Mucosa of stomach (tissue), 1 donor: ENCODE data around the gene PTPRH.
"Not testable (repeated sequence)": the region's sequence is repeated elsewhere in the genome, so short reads cannot be mapped to it uniquely, and the experiment has no call there.

Source experiments
- H3K27me3 ChIP-seq: one replicate; pipeline ENCODE4 v1.7.0; 2013; ENCODE audit warnings: mild to moderate bottlenecking, low read length; ENCODE audit not compliant: control insufficient read depth, insufficient read depth
- H3K36me3 ChIP-seq: one replicate; pipeline ENCODE4 v1.7.0; 2013; ENCODE audit warnings: low read length; ENCODE audit not compliant: control insufficient read depth, insufficient read depth
- H3K4me1 ChIP-seq: one replicate; pipeline ENCODE4 v1.7.0; 2013; ENCODE audit warnings: mild to moderate bottlenecking, low read length; ENCODE audit not compliant: control insufficient read depth, insufficient read depth
- H3K4me3 ChIP-seq: one replicate; pipeline ENCODE4 v1.7.0; 2013; ENCODE audit warnings: low read length
- H3K9ac ChIP-seq: one replicate; pipeline ENCODE4 v1.7.0; 2013; ENCODE audit warnings: mild to moderate bottlenecking, low read length, moderate library complexity
- H3K9me3 ChIP-seq: one replicate; pipeline ENCODE4 v1.7.0; 2013; ENCODE audit warnings: mild to moderate bottlenecking, low read length, moderate library complexity; ENCODE audit not compliant: control insufficient read depth
- donor health status: Pancreatic carcinoma.

The PTPRH gene

DNA sequence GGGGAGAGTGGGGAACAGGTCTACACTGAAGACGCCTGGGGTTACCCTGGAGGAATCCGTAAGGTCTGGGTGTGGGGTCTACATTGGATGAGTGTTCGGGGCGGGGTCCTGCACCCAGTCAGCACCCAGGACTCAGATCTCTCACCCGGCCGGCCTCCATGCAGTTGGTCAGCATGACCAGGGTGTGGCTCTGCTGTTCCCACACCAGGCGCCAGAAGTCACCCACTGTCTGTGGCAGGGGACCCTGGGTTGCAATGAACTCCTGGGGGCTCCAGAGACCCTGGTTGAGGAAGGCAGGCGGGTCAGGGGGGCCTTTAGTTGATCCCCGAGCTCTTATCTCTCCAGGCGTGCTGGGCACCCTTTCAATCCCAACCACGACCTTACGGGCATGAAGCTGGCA, 23.2 kb downstream of the PTPRH start:
- H3K4me1 ChIP-seq = no peaks in the 10 kb centered on the region
- no peak overlapping the region for H3K4me3 ChIP-seq
- no peaks in the 10 kb centered on the region for H3K9me3 ChIP-seq
- no peak overlapping the region for H3K9ac ChIP-seq
- H3K36me3 ChIP-seq = peaks cover 11% of the 10 kb centered on the region
- peaks cover 10% of the 10 kb centered on the region for H3K27me3 ChIP-seq

DNA sequence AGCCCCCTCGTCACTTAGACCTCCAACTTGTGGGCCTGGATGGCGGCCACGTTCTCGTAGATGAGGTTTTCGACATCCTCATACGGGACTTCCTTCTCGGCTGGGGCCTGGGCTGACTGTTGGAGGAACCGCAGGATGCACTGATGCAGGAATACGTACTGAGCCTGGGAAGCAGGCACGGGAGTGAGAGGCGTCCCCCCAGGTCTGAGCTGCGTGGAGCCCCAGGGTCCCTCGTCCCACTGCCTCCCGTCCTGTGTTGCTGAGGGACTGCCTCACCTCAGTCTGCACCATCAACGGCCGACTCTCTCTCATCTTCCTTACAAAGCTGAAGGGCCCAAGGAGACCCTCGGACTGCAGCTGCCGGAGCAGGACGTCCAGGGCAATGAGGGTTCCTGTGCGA, 27.6 kb downstream of the PTPRH start:
- H3K4me3 ChIP-seq = no peak overlapping the region
- peaks cover 31% of the 10 kb centered on the region for H3K27me3 ChIP-seq
- H3K9me3 ChIP-seq = no peaks in the 10 kb centered on the region
- H3K36me3 ChIP-seq = peaks cover 11% of the 10 kb centered on the region
- no peak overlapping the region for H3K9ac ChIP-seq
- H3K4me1 ChIP-seq = peaks cover 13% of the 10 kb centered on the region

DNA sequence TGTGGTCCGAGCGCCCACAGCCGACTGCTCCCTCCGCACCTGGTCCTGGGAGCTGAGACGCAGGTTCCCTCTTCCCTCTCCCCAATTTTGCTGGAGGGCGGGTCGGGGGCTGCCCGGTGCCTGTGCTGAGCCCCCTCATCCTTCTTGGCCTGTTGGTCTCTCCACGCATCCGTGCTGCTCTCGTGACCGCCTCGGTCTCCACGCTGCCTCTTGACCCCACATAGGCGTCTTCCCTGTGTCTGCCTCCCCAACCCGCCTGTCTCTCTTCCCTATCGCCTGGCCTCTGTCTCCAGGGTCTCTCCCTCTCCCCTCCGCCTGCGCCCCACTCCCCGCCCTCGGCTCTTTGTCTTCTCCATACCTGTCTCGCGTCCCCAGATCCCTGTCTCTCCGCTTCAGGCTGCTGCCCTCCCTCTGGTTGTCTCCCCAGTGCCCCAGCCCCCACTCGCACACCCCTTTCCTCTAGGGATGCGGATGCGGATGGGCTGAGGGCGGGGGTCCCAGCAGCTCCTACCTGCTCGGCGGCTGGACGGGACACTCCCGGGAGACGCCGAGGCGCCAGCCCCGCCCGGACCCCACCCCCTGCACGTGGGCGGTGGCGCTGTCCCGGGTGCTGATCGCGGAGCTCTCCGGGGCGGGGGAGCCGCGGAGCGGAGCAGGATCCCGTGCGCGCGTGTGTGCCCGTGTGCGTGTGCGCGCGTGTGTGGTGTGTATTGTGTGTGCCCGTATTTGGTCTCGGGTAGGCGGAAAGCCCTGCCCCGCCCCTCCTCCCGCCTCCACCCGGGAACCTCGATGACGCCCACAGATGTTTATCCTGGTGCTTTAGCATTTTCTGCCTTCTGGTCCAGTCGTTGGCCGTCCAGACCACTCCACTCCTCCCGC, 29.5 kb downstream of the PTPRH start, which contains the start of gene SYT5:
SYT5 (minus strand) TSS at position 684 of the 879 bp plus-strand sequence. CDS start 1,248 bp downstream, outside the sequence.
- H3K9ac ChIP-seq = no peak within 1 kb of the TSS

DNA sequence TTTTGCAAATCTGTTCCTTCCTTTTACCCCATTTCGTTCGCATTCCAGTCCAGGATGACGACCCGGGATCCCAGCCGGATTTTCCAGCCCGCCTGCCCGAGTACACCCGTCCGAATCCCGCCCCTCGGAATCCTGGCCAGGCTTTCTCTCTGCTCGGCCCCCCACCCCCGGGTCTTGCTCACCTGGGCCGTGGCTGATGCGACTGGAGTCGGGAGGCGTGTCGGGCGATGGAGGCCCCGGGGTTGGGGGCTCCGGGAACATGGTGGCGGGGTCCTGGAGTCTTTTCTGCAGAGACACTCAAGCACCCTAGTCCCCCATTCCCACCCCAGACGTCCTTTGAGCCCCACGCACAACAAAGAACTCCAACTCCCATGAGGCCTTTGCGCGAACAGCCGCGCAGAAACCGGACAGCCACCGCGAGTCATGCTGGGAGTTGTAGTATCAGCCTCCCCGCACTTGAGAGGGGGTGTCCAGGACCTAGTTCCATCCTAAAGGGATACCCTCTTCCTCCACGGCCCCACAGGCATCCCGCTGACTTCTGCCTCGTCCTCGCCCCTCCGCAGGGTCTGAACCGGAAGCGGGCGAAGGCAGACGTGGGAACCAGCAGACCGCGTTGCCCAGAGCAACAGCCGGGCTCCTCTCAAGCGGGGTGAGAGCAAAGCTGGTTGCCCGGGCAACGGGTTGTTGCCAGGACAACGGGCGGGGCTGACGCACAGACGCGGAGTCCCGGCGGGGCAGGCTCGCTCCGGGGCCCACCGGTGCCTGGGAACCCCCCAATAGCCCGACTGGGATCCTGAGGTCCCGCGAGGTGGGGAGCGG, 30.3 kb downstream of the PTPRH start:
- Histone ChIP-seq H3K27me3 (peaks cover 55% of the 10 kb centered on the region), H3K9ac (no peak overlapping the region), H3K9me3 (no peaks in the 10 kb centered on the region)

More for the DNA sequence above, 29.5 kb downstream of the PTPRH start, which contains the start of gene SYT5:
- H3K4me1 ChIP-seq = peaks cover 13% of the 10 kb centered on the region
- no peaks in the 10 kb centered on the region for H3K36me3 ChIP-seq
- no peaks in the 10 kb centered on the region for H3K9me3 ChIP-seq
- peaks cover 46% of the 10 kb centered on the region for H3K27me3 ChIP-seq
- H3K4me3 ChIP-seq = no peak within 1 kb of the TSS

DNA sequence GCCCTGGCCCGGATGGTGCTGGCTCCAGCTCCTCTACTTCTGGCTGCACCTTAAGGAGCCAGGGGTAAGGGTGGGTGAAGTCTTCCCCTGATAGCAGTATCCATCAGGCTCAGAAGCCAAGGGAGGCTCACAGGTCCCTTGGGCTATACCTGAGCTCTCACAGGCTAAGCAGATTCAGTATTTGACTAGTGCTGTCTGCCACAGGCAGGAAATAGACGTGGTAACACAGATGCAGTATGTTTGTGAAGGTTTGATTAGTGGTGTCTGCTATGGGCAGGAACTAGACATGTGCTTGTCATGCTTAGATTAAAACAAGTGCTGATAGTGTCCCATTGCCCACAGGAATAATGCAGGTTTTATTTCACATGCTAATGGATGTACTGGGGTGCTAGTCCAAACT, 33.2 kb downstream of the PTPRH start:
- H3K4me1 ChIP-seq = peaks cover 24% of the 10 kb centered on the region
- no peaks in the 10 kb centered on the region for H3K36me3 ChIP-seq
- H3K9ac ChIP-seq = no peak overlapping the region
- H3K9me3 ChIP-seq = no peaks in the 10 kb centered on the region
- H3K27me3 ChIP-seq = peaks cover 70% of the 10 kb centered on the region
- no peak overlapping the region for H3K4me3 ChIP-seq

More for the DNA sequence above, 30.3 kb downstream of the PTPRH start:
- Histone ChIP-seq H3K4me1 (peaks cover 18% of the 10 kb centered on the region), H3K4me3 (no peak overlapping the region), H3K36me3 (no peaks in the 10 kb centered on the region)

DNA sequence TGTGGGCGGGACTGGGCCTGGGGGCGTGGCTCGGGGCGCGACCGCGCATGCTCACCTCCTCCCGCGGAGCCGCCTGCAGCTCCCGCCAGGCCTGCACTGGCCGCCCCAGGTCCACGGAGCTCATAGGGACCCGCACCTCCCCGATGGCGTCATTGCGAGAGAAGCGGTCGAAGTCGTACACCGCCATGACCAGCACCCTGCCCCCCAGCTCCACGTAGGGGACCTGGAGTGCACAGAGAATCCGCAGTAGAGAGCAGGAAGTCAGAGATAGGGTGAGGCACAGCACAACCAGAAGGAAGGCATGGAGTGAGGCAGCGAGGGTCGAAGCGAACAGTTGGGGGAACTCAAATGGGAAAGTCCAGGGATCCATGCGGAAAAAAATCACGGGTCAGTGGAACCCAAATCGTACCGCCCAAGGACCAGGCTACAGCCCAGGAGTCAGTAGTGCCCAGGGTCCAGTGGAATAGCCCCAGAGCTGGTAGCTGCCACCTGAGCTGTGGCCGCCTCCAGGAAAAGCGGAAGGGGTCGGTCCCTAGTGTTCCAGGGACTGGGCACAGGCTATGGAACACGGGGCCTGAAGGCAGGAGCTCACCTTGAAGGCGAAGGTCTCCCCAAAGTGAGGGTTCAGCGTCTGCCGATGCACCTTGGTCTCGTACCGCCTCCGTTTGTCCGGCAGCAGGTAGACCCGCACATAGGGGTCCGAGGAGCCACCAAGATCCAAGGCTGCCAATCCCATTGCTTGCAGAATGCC, 34.0 kb downstream of the PTPRH start:
- peaks cover 76% of the 10 kb centered on the region for H3K27me3 ChIP-seq
- H3K4me3 ChIP-seq = no peak overlapping the region
- H3K9me3 ChIP-seq = no peaks in the 10 kb centered on the region
- H3K9ac ChIP-seq = no peak overlapping the region
- H3K36me3 ChIP-seq = no peaks in the 10 kb centered on the region
- H3K4me1 ChIP-seq = peaks cover 24% of the 10 kb centered on the region

DNA sequence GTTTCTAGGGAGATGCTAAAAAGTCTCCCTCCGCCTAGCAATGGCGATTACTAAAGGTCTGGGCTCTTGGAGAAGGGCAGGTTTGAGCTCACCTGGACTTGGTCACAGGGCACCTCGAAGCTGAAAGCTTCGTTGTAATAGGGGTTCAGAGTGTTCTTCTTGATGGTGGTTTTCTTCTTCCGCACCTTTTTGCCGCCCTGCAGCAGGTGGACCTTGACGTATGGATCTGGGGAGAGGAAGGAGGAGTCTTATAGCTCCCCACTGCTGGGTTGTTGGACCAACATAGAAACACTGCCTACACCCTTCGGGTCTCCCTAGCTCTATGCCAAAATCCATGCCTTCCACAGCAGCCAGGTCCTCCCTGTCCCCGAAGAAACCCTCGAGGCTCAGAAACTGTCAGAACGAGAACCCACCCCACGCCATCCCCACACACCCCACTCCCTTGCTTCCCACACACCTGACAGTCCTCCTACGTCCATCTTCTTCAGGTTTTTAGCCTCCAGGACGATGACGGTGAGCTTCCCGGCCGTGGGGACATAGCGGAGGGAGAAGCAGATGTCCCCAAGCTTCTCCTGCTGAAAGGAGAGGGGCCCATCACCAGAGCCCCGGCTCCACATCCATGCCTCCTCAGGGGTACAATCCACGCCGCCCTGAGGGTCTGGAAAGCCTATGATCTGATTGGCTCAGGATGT, 34.7 kb downstream of the PTPRH start:
- Histone ChIP-seq H3K27me3 (peaks cover 72% of the 10 kb centered on the region), H3K9me3 (no peaks in the 10 kb centered on the region), H3K4me3 (no peak overlapping the region), H3K9ac (no peak overlapping the region), H3K36me3 (no peaks in the 10 kb centered on the region), H3K4me1 (peaks cover 18% of the 10 kb centered on the region)

DNA sequence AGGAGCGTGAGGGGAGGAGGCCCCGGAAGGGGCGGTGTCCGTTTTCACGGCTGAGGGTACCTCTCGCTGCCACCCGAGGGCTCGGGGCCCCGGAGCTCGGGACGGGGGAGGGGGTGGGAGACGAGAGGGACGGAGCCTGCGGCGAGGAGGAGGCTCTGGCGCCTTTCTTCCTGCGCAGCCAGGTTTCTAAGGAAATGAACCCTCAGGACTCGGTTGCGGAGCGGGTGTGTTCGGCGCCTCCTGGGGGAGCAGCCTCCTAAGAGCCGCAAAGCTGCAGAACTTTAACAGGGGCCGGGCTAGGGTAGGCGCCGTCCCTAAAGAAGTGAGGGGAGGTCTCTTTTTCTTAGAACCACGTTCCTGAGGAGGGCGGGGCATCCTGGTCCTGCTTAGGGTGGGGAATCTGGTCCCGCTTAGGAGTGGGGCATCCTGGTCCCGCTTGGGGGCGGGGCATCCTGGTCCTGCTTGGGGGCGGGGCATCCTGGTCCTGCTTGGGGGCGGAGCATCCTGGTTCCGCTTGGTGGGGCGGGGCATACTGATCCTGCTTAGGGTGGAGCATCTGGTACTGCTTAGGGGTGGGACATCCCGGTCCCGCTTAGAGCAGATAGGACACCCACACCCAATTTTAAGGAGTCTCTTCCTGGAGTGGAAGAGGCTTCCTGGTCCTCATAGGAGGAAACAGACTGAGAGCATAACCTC, 35.4 kb downstream of the PTPRH start:
- H3K9ac ChIP-seq = no peak overlapping the region
- no peak overlapping the region for H3K4me3 ChIP-seq
- H3K9me3 ChIP-seq = no peaks in the 10 kb centered on the region
- peaks cover 65% of the 10 kb centered on the region for H3K27me3 ChIP-seq
- no peaks in the 10 kb centered on the region for H3K36me3 ChIP-seq
- peaks cover 11% of the 10 kb centered on the region for H3K4me1 ChIP-seq

DNA sequence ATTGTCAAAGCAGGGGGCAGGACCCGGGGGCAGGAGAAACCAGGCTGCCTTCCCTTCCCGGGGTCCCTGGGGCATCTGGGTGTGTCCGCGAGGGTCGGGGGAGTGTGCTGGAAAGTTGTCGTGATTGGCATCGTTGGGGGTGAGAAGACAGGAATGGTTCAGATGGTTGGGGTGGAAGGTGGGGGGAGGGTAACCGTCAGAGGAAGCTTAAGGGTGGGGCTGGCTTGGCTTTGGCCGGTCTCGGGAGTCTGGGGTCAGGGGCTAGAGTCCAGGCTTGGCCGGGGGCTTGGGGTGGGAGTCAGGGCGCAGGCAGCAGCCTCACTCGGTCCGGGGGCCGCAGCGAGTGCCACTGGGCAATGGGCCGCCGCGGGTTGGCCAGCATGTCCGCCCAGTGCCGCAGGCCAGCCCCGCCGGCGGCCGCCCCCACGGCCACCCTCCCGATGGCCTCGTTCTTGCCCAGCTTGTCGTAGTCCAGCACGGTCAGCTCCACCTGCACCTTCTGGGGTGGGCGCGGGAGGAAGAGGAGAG, 36.1 kb downstream of the PTPRH start:
- Histone ChIP-seq H3K36me3 (no peaks in the 10 kb centered on the region), H3K4me1 (peaks cover 11% of the 10 kb centered on the region), H3K9me3 (no peaks in the 10 kb centered on the region), H3K9ac (no peak overlapping the region), H3K4me3 (no peak overlapping the region), H3K27me3 (peaks cover 60% of the 10 kb centered on the region)

DNA sequence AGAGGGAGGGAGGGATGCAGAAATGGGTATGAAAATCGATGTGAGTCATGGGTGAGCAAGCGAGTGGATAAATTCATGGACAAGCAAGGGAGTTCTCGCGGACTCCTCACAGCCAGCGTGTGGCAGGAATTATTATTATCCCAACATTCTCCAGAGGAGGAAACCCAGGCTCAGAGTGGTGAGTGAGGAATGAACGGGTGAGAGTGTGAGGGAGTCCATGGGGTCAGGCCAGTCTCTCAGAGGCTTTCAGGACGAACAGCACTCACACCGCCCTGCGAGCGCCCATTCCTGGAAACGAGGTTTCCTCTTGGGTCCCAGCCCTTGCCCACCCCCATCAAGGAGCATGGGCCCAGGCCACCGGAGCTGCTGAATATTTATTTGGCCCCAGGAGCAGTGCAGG, 36.6 kb downstream of the PTPRH start:
- no peak overlapping the region for H3K4me3 ChIP-seq
- peaks cover 11% of the 10 kb centered on the region for H3K4me1 ChIP-seq
- H3K9me3 ChIP-seq = no peaks in the 10 kb centered on the region
- H3K36me3 ChIP-seq = no peaks in the 10 kb centered on the region
- no peak overlapping the region for H3K9ac ChIP-seq
- H3K27me3 ChIP-seq = peaks cover 61% of the 10 kb centered on the region

DNA sequence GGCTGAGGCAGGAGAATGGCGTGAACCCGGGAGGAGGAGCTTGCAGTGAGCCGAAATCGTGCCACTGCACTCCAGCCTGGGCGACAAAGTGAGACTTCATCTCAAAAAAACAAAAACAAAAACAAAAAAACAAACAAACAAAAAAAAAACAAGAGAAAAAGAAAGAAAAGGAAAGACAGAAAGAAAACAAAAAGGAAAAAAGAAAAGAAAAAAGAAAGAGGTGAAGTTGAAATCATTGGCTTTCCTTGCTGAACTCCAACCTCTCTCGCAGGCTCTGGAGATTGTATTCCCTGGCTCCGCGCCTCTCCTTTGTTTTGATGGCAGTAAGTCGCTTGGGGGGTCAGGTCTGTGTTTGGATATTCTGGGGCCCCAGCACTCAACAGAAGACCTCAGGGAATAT, 37.0 kb downstream of the PTPRH start:
- H3K36me3 ChIP-seq, H3K4me3 ChIP-seq, H3K9me3 ChIP-seq, H3K9ac ChIP-seq: not testable (repeated sequence)
- Histone ChIP-seq H3K4me1 (peaks cover 15% of the 10 kb centered on the region), H3K27me3 (peaks cover 65% of the 10 kb centered on the region)
